H1 (cell line): ENCODE results near the gene KCNMB4. TPM values are rescaled to one million over a fixed set of nuclear protein-coding genes. Genes with fewer than 3 reads are reported as not detected.

Source experiments
- CTCF ChIA-PET: fragments of 300-600 bp; sonication (Branson Sonifier 250); formaldehyde crosslinking; loops from one replicate; lab custom pipeline; 2021; ENCODE audit not compliant: partially characterized antibody; lab: Charles Lee
- POLR2A ChIA-PET: fragments of 300-600 bp; sonication (Branson Sonifier 250); formaldehyde crosslinking; loops from one replicate; lab custom pipeline; 2021; ENCODE audit warnings: inconsistent platforms; ENCODE audit not compliant: partially characterized antibody; lab: Charles Lee
- DNase-seq, 2 experiments: peaks; one replicate each; pipeline versions ENCODE4 v3.0.0 to v3.0.0-alpha.2; 2010 to 2022; ENCODE audit warnings: low spot score in 2 of 2, low read depth in 1 of 2, mixed read lengths in 1 of 2
- FAIRE-seq: peaks from 2 replicates; lab custom pipeline; 2011; peaks lifted over from hg19 to GRCh38; lab: Jason Lieb, UNC
- H2AFZ ChIP-seq: 2 replicates; pipeline ENCODE4 v1.8.1; 2012; ENCODE audit warnings: low read length, inconsistent platforms
- H2AK5ac ChIP-seq: 2 replicates; pipeline ENCODE4 v1.6.1; 2013; ENCODE audit warnings: low read depth, low read length
- H2BK120ac ChIP-seq: replicated peaks from 2 replicates; pipeline ENCODE3; 2013; ENCODE audit warnings: low read depth, low read length, inconsistent platforms
- H2BK12ac ChIP-seq: 2 replicates; pipeline ENCODE4 v1.6.1; 2013; ENCODE audit warnings: low read depth, low read length
- H2BK15ac ChIP-seq: 2 replicates; pipeline ENCODE4 v1.6.1; 2013; ENCODE audit warnings: low read length
- H2BK20ac ChIP-seq: 2 replicates; pipeline ENCODE4 v1.6.1; 2013; ENCODE audit warnings: low read length
- H2BK5ac ChIP-seq: 2 replicates; pipeline ENCODE4 v1.6.1; 2013; ENCODE audit warnings: low read depth, low read length
- H3K14ac ChIP-seq: 2 replicates; pipeline ENCODE4 v1.6.1; 2013; ENCODE audit warnings: inconsistent platforms; ENCODE audit not compliant: insufficient read length
- H3K18ac ChIP-seq: 2 replicates; pipeline ENCODE4 v1.6.1; 2013; ENCODE audit warnings: low read length; ENCODE audit errors: extremely low read depth
- H3K23ac ChIP-seq: 2 replicates; pipeline ENCODE4 v1.6.1; 2013; ENCODE audit warnings: inconsistent platforms; ENCODE audit not compliant: insufficient read length
- H3K23me2 ChIP-seq: 2 replicates; pipeline ENCODE4 v1.6.1; 2013; ENCODE audit warnings: low read depth, low read length
- H3K27ac ChIP-seq: 2 replicates; pipeline ENCODE4 v1.6.1; 2011; ENCODE audit warnings: low read depth, low read length, inconsistent platforms
- H3K27me3 ChIP-seq, 4 experiments: replicated peaks in 1 of 4; 1 replicate in 1 of 4; 2 replicates in 3 of 4; pipeline versions ENCODE4 v1.6.1 to v1.8.1; 2011 to 2013; ENCODE audit warnings: low read length in 3 of 4, mild to moderate bottlenecking in 3 of 4, inconsistent platforms in 2 of 4, mixed read lengths in 2 of 4, moderate library complexity in 1 of 4; ENCODE audit not compliant: control insufficient read depth in 3 of 4, insufficient read depth in 3 of 4; ENCODE audit errors: extremely low read depth in 1 of 4
- H3K36me3 ChIP-seq, 4 experiments: 2 replicates each; pipeline versions ENCODE4 v1.6.1 to v1.8.1; 2011 to 2013; ENCODE audit warnings: mild to moderate bottlenecking in 4 of 4, low read length in 3 of 4, moderate library complexity in 2 of 4, control low read depth in 1 of 4, inconsistent platforms in 1 of 4; ENCODE audit not compliant: insufficient read depth in 4 of 4, control insufficient read depth in 2 of 4
- H3K4ac ChIP-seq: replicated peaks from 2 replicates; pipeline ENCODE3; 2013; ENCODE audit warnings: low read length, low read depth, mixed read lengths, inconsistent platforms; ENCODE audit not compliant: insufficient read length
- H3K4me1 ChIP-seq, 4 experiments: replicated peaks in 1 of 4; 1 replicate in 1 of 4; 2 replicates in 3 of 4; pipeline versions ENCODE4 v1.6.1 to v1.8.1; 2011 to 2013; ENCODE audit warnings: low read length in 3 of 4, inconsistent platforms in 2 of 4, mixed read lengths in 1 of 4; ENCODE audit not compliant: insufficient read depth in 4 of 4, control insufficient read depth in 3 of 4
- H3K4me2 ChIP-seq, 2 experiments: 2 replicates each; pipeline versions ENCODE4 v1.6.1 to v1.8.1; 2011 to 2013; ENCODE audit warnings: low read depth in 2 of 2, low read length in 2 of 2, control low read depth in 1 of 2, inconsistent platforms in 1 of 2, mild to moderate bottlenecking in 1 of 2; ENCODE audit not compliant: insufficient read depth in 1 of 2
- H3K4me3 ChIP-seq, 4 experiments: fragments of 200-600, 300-600 bp in 1 of 4; sonication (generic), shearing (Covaris generic), sonication (Bioruptor Twin) in 1 of 4; 2 replicates each; pipeline versions ENCODE4 v1.5.1 to v1.8.1; 2011 to 2016; ENCODE audit warnings: low read length in 4 of 4, low read depth in 3 of 4, control low read depth in 2 of 4, inconsistent platforms in 2 of 4, mild to moderate bottlenecking in 2 of 4, mixed read lengths in 1 of 4, moderate library complexity in 1 of 4; ENCODE audit not compliant: insufficient read depth in 2 of 4; ENCODE audit errors: extremely low read depth in 1 of 4
- H3K56ac ChIP-seq: replicated peaks from 2 replicates; pipeline ENCODE3; 2013; ENCODE audit warnings: low read depth, mild to moderate bottlenecking, mixed read lengths, low read length, inconsistent platforms; ENCODE audit not compliant: insufficient read length
- H3K79me1 ChIP-seq: 2 replicates; pipeline ENCODE4 v1.6.1; 2013; ENCODE audit warnings: low read depth, low read length, control low read depth
- H3K79me2 ChIP-seq, 2 experiments: 2 replicates each; pipeline versions ENCODE4 v1.6.1 to v1.8.1; 2012 to 2013; ENCODE audit warnings: low read length in 2 of 2, mild to moderate bottlenecking in 2 of 2, inconsistent platforms in 1 of 2; ENCODE audit not compliant: insufficient read depth in 2 of 2, control insufficient read depth in 1 of 2
- H3K9ac ChIP-seq, 4 experiments: replicated peaks in 1 of 4; 1 replicate in 1 of 4; 2 replicates in 3 of 4; pipeline versions ENCODE4 v1.6.1 to v1.8.1; 2011 to 2013; ENCODE audit warnings: low read depth in 3 of 4, low read length in 3 of 4, control low read depth in 2 of 4, mild to moderate bottlenecking in 2 of 4, moderate library complexity in 2 of 4, inconsistent platforms in 1 of 4; ENCODE audit errors: extremely low read depth in 1 of 4
- H3K9me3 ChIP-seq, 2 experiments: 2 replicates each; pipeline versions ENCODE4 v1.6.1 to v1.8.1; 2012 to 2013; ENCODE audit warnings: mild to moderate bottlenecking in 2 of 2, moderate library complexity in 2 of 2, control low read depth in 1 of 2, inconsistent platforms in 1 of 2, low read depth in 1 of 2, low read length in 1 of 2, mixed read lengths in 1 of 2; ENCODE audit not compliant: insufficient read depth in 2 of 2
- H4K20me1 ChIP-seq, 2 experiments: replicated peaks in 1 of 2; 2 replicates each; pipeline versions ENCODE3 to v1.8.1; 2011 to 2013; ENCODE audit warnings: inconsistent platforms in 2 of 2, low read length in 2 of 2, mild to moderate bottlenecking in 1 of 2; ENCODE audit not compliant: insufficient read depth in 2 of 2, control insufficient read depth in 1 of 2
- H4K5ac ChIP-seq: 2 replicates; pipeline ENCODE4 v1.6.1; 2013; ENCODE audit warnings: low read length, low read depth, mixed read lengths, inconsistent platforms; ENCODE audit not compliant: insufficient read length
- H4K8ac ChIP-seq: 2 replicates; pipeline ENCODE4 v1.8.0; 2013; ENCODE audit warnings: mild to moderate bottlenecking, moderate library complexity, low read length, inconsistent platforms; ENCODE audit not compliant: insufficient read depth; ENCODE audit errors: extremely low read depth
- H4K91ac ChIP-seq: replicated peaks from 2 replicates; pipeline ENCODE3; 2013; ENCODE audit warnings: low read length, mixed read lengths, inconsistent platforms; ENCODE audit not compliant: insufficient read length
- BACH1 ChIP-seq: IDR thresholded peaks from 2 replicates; pipeline ENCODE4 v1.6.1; 2012; ENCODE audit warnings: low read length, improper control_type of control experiment
- CBX8 ChIP-seq: fragments of 300-800, 300-1000 bp; sonication (generic); IDR thresholded peaks from 2 replicates; pipeline ENCODE4 v1.7.1; 2016; ENCODE audit warnings: low read depth, low read length, borderline replicate concordance
- EGR1 ChIP-seq: IDR thresholded peaks from 2 replicates; pipeline ENCODE4 v1.6.1; 2011; ENCODE audit warnings: low read depth, low read length, borderline replicate concordance
- GTF2F1 ChIP-seq: IDR thresholded peaks from 2 replicates; pipeline ENCODE4 v1.6.1; 2012; ENCODE audit warnings: low read depth, low read length, improper control_type of control experiment, borderline replicate concordance
- HDAC6 ChIP-seq: IDR thresholded peaks from one replicate; pipeline ENCODE4 v1.7.1; 2012; ENCODE audit warnings: low read depth, mild to moderate bottlenecking, inconsistent platforms, low read length, moderate library complexity
- JUN ChIP-seq: IDR thresholded peaks from 2 replicates; pipeline ENCODE4 v1.6.1; 2011; ENCODE audit warnings: low read depth, mild to moderate bottlenecking, improper control_type of control experiment, low read length
- KDM4A ChIP-seq: IDR thresholded peaks from one replicate; pipeline ENCODE4 v1.7.1; 2012; ENCODE audit warnings: low read depth, mild to moderate bottlenecking, moderate library complexity, low read length, inconsistent platforms; ENCODE audit not compliant: severe bottlenecking
- PHF8 ChIP-seq: fragments of 200-600 bp; sonication (generic); conservative IDR thresholded peaks from 2 replicates; pipeline ENCODE4 v1.7.1; 2012; ENCODE audit warnings: low read depth, mild to moderate bottlenecking, inconsistent platforms, low read length, moderate library complexity
- POLR2AphosphoS5 ChIP-seq: IDR thresholded peaks from 2 replicates; pipeline ENCODE4 v1.6.1; 2011; ENCODE audit warnings: low read depth, low read length
- RFX5 ChIP-seq: IDR thresholded peaks from 2 replicates; pipeline ENCODE4 v1.6.1; 2011; ENCODE audit warnings: low read depth, low read length, improper control_type of control experiment, borderline replicate concordance
- RXRA ChIP-seq: IDR thresholded peaks from 2 replicates; pipeline ENCODE4 v1.6.1; 2011; ENCODE audit warnings: low read depth, mild to moderate bottlenecking, low read length, moderate library complexity; ENCODE audit not compliant: insufficient read depth
- SP1 ChIP-seq: IDR thresholded peaks from 2 replicates; pipeline ENCODE4 v1.6.1; 2011; ENCODE audit warnings: low read depth, low read length
- YY1 ChIP-seq: IDR thresholded peaks from 2 replicates; pipeline ENCODE4 v1.6.1; 2011; ENCODE audit warnings: low read depth, mild to moderate bottlenecking, low read length
- ZNF274 ChIP-seq: IDR thresholded peaks from 2 replicates; pipeline ENCODE4 v1.7.0; 2012; ENCODE audit warnings: low read length, borderline replicate concordance; ENCODE audit errors: extremely low read depth
- WGBS, 2 experiments: shearing (Covaris generic) in 1 of 2; methylation state at CpG; one replicate each; pipeline versions ENCODE4 v1.1.6 to v1.1.7; 2013 to 2015; ENCODE audit warnings: low lambda C conversion rate in 2 of 2, mixed read lengths in 2 of 2, inconsistent platforms in 1 of 2, low coverage in 1 of 2, missing lambda C conversion rate in 1 of 2; ENCODE audit not compliant: insufficient replicate concordance in 2 of 2, insufficient coverage in 1 of 2, insufficient read length in 1 of 2; ENCODE audit errors: extremely low coverage in 1 of 2, missing lambda C conversion rate in 1 of 2; 5-methylcytosine and 5-hydroxymethylcytosine counted together
- polyA plus RNA-seq, 7 experiments: library from polyadenylated mRNA; depleted of rRNA in 3 of 7; stranded (reverse) in 5 of 7; unstranded in 2 of 7; fragments of >200 nt in 5 of 7; fragments of 200-250 nt in 2 of 7; gene quantifications; 1 replicate in 5 of 7; 2 replicates in 1 of 7; 4 replicates in 1 of 7; pipeline versions ENCODE4 v1.2.1 to v1.2.3, GENCODE V29; 2011 to 2013; ENCODE audit warnings: missing spikeins in 2 of 7, mixed read lengths in 2 of 7
- total RNA-seq: library from RNA; stranded (reverse); fragmentation: NEBNext Ultra II Directional; extraction: Animal tissue kit (Norgen Biotek cat#: 25700); gene quantifications from 2 replicates; pipeline ENCODE4 v1.2.1, GENCODE V29; 2021
- TF ChIP-seq, protein P1 (sequence below): IDR thresholded peaks from 2 replicates; pipeline ENCODE4 v1.6.1; 2012; ENCODE audit warnings: inconsistent platforms

Gene KCNMB4
- total and polyA plus RNA-seq, 2 of the 8 experiments (the other 6 are each of a cell fraction or from before 2014, with no cell fraction given): 10.9 to 16.0 TPM

DNA sequence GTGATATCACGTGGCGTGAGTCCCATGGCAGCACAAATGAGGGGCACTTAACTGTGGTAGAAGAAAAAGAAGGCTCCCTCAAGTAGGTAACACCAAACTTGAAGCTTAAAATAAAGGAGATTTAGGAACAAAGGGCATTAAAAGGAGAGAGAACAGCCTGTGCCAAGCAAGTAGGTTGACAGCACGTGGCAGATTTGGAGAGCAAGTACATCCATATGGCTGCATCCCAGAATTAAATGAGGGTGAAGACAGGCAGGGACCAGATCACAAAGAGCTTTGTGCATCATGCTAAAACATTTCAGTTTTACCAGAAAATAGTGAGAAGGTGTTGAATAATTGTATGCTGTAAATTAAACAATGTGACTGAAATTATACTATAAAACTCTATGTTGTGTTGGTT, 32.8 kb downstream of the KCNMB4 start:
- H2BK120ac ChIP-seq: no peak overlapping the region
- CTCF ChIA-PET: interaction anchor here (0.6 to 1.6 kb wide), 5 partner anchors 22 to 951 kb away, joined by 3 to 5 read pairs (median 4); no protein-coding TSS in a partner anchor
- no peak overlapping the region for H3K56ac ChIP-seq
- no peak overlapping the region for H2BK15ac ChIP-seq
- H4K91ac ChIP-seq: no peak overlapping the region
- H3K36me3 ChIP-seq: peaks cover 0 to 17% (median 10%) of the 10 kb centered on the region in 4 experiments; a peak in 3 of 8 replicates
- H3K79me2 ChIP-seq: no peaks in the 10 kb centered on the region; a peak in 1 of 4 replicates
- H3K18ac ChIP-seq: no peak overlapping the region
- TF ChIP-seq KDM4A: no peak
- no peak for TF ChIP-seq BACH1
- TF ChIP-seq RFX5: no peak
- TF ChIP-seq JUN: no peak
- TF ChIP-seq HDAC6: no peak
- no peak for TF ChIP-seq POLR2AphosphoS5
- TF ChIP-seq, protein P1, sequence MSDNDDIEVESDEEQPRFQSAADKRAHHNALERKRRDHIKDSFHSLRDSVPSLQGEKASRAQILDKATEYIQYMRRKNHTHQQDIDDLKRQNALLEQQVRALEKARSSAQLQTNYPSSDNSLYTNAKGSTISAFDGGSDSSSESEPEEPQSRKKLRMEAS: no peak
- no peak for TF ChIP-seq GTF2F1
- no peak for TF ChIP-seq SP1
- TF ChIP-seq EGR1: no peak
- no peak for TF ChIP-seq RXRA
- TF ChIP-seq YY1: no peak
- TF ChIP-seq ZNF274: no peak
- TF ChIP-seq PHF8: no peak
- TF ChIP-seq CBX8: no peak
- H3K9ac ChIP-seq: no peak overlapping the region
- no peak overlapping the region for H4K5ac ChIP-seq
- H3K14ac ChIP-seq: no peak overlapping the region
- POLR2A ChIA-PET: interaction anchor here (1.2 kb wide), 2 partner anchors 22 to 155 kb away, joined by 3 to 4 read pairs; partner anchors contain the start of gene CNOT2
- H3K23me2 ChIP-seq: no peaks in the 10 kb centered on the region
- H2AFZ ChIP-seq: no peak overlapping the region
- no peaks in the 10 kb centered on the region for H3K4me1 ChIP-seq
- no peak overlapping the region for H3K27ac ChIP-seq
- H3K27me3 ChIP-seq: no peaks in the 10 kb centered on the region
- H3K9me3 ChIP-seq: no peaks in the 10 kb centered on the region
- H4K20me1 ChIP-seq: no peaks in the 10 kb centered on the region
- DNase-seq: no peak
- no peak for FAIRE-seq
- no peaks in the 10 kb centered on the region for H3K79me1 ChIP-seq
- no peak overlapping the region for H2AK5ac ChIP-seq
- no peak overlapping the region for H2BK12ac ChIP-seq
- H4K8ac ChIP-seq: no peak overlapping the region
- H3K23ac ChIP-seq: no peak overlapping the region
- H3K4me2 ChIP-seq: no peak overlapping the region
- no peak overlapping the region for H3K4me3 ChIP-seq
- no peak overlapping the region for H2BK5ac ChIP-seq
- no peak overlapping the region for H2BK20ac ChIP-seq
- WGBS, 2 experiments: 96% methylated on average over 3 of the region's 3 CpGs; no CpG with 5 or more reads in 1 of the 2 experiments
- no peak overlapping the region for H3K4ac ChIP-seq
